ENCODE data around the gene GMCL2. TPM values are rescaled to one million over a fixed set of nuclear protein-coding genes. Genes with fewer than 3 reads are reported as not detected.
"Not testable (repeated sequence)": the region's sequence is repeated elsewhere in the genome, so short reads cannot be mapped to it uniquely, and the experiment has no call there.

The GMCL2 gene
- total and polyA plus RNA-seq, 12 donors = not detected

DNA sequence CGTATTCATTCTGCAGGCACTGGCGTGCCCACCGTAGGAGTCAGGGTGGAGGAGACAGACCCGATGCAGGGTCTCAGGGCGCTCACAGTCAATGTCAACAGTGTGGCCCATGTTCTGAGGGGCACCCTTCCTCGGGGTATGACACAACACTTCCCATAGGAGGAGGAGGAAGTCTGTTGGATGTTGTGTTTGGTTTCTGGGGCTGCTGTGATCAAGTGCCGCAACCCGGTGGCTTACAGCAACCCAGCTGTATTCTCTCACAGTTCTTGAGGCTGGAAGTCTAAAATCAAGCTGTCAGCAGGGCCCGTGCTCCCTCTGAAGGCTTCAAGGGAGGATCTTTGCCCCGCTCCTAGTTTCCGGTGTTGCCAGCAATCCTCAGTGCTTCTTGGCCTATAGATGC lies 11.5 kb upstream of the GMCL2 start:
- H3K4me1 ChIP-seq (replicated peaks in 1 of 2) = peaks cover 0 to 8% of the 10 kb centered on the region in 2 donors
- H3K9me3 ChIP-seq (replicated peaks in 1 of 3) = no peaks in the 10 kb centered on the region
- H3K27me3 ChIP-seq = no peaks in the 10 kb centered on the region
- WGBS, 4 donors = 83 to 86% (median 85%) methylated on average over 8 to 11 of the region's 11 CpGs
- H3K27ac ChIP-seq = no peak overlapping the region
- no peak overlapping the region for H3K4me3 ChIP-seq
- TF ChIP-seq, protein P1, sequence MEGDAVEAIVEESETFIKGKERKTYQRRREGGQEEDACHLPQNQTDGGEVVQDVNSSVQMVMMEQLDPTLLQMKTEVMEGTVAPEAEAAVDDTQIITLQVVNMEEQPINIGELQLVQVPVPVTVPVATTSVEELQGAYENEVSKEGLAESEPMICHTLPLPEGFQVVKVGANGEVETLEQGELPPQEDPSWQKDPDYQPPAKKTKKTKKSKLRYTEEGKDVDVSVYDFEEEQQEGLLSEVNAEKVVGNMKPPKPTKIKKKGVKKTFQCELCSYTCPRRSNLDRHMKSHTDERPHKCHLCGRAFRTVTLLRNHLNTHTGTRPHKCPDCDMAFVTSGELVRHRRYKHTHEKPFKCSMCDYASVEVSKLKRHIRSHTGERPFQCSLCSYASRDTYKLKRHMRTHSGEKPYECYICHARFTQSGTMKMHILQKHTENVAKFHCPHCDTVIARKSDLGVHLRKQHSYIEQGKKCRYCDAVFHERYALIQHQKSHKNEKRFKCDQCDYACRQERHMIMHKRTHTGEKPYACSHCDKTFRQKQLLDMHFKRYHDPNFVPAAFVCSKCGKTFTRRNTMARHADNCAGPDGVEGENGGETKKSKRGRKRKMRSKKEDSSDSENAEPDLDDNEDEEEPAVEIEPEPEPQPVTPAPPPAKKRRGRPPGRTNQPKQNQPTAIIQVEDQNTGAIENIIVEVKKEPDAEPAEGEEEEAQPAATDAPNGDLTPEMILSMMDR (IDR thresholded peaks at IDR 0.05) = no peak
- no peak for TF ChIP-seq POLR2A (IDR thresholded peaks at IDR 0.05)
- DNase-seq = no peak
- H3K36me3 ChIP-seq (replicated peaks in 1 of 2) = no peaks in the 10 kb centered on the region
- intact Hi-C loops (cut with DNase I) = no loop called here

DNA sequence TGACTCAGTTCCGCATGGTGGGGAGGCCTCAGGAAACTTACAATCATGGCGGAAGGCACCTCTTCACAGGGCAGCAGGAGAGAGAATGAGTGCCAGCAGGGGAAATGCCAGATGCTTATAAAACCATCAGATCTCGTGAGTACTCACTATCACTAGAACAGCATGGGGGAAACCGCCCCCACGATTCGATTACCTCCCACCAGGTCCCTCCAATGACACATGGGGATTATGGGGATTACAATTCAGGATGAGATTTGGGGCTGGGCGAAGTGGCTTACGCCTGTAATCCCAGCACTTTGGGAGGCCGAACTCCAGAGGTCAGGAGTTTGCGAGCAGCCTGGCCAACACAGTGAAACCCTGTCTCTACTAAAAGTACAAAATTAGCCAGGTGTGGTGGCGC lies 11.0 kb upstream of the GMCL2 start:
- intact Hi-C loops (cut with DNase I); H3K27ac ChIP-seq; H3K4me3 ChIP-seq; H3K4me1 ChIP-seq (replicated peaks in 1 of 2); H3K36me3 ChIP-seq (replicated peaks in 1 of 2); H3K27me3 ChIP-seq; DNase-seq; H3K9me3 ChIP-seq (replicated peaks in 1 of 3): not testable (repeated sequence)
- 81 to 90% (median 87%) methylated on average over 10 to 11 of the region's 11 CpGs for whole genome bisulfite sequencing, 4 donors

DNA sequence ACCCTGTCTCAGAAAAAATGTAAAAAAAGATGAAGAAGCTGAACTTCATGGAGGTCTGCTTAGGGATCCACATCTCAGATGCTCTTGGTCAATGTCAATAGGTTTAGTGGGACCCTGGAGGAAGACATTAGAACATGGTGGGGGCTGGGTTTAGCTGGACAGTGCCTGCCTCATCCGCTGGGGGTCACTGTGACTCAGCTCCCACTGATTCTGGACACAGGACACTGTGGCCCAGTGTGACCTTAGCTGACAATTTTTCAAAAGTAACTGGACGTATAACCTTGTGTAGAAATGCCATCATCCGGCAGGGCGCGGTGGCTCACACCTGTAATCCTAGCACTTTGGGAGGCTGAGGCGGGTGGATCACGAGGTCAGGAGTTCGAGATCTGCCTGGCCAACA lies 9.8 kb upstream of the GMCL2 start:
- H3K27ac ChIP-seq = no peak overlapping the region
- H3K4me3 ChIP-seq = no peak overlapping the region
- no peaks in the 10 kb centered on the region for H3K36me3 ChIP-seq (replicated peaks in 1 of 2)
- DNase-seq = peak in 4 of 7 donors; percentile 40 to 68 (median 56)
- intact Hi-C loops (cut with DNase I) = no loop called here
- no peaks in the 10 kb centered on the region for H3K27me3 ChIP-seq
- TF ChIP-seq POLR2A (IDR thresholded peaks at IDR 0.05) = no peak
- TF ChIP-seq, protein P1 (IDR thresholded peaks at IDR 0.05) = peak in 5 of 6 experiments; percentile 33 to 57 (median 43)
- WGBS, 4 donors = 37 to 67% (median 48%) methylated on average over 7 to 8 of the region's 8 CpGs
- no peaks in the 10 kb centered on the region for H3K9me3 ChIP-seq (replicated peaks in 1 of 3)
- H3K4me1 ChIP-seq (replicated peaks in 1 of 2) = peaks cover 0 to 5% of the 10 kb centered on the region in 2 donors

DNA sequence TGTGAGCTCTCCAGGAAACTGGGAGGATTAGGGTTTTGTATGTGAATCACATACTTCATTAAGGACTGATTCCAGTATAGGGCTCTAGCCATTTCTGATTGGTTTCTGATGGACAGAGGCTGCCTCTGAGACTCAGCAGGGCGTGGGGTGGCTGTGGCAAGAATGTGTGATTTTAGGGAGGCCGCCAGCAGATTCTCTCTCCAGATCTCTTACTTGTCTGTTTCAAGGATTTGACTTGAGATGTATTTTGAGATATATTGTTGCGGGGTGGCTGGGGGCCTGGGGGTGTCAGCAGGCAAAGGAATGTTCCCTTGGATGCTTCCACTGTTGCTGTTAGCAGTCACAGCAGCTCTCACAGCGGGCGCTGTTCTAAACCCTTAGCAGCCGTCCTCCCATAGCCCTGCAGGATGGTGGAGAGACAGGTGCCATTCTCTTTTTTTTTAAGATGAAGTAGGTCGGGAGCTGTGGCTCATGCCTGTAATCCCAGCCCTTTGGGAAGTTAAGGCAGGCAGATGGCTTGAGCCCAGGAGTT lies 9.2 kb upstream of the GMCL2 start:
- no peaks in the 10 kb centered on the region for H3K9me3 ChIP-seq (replicated peaks in 1 of 3)
- TF ChIP-seq, protein P1 (IDR thresholded peaks at IDR 0.05) = no peak
- TF ChIP-seq POLR2A (IDR thresholded peaks at IDR 0.05) = no peak
- H3K27me3 ChIP-seq = no peaks in the 10 kb centered on the region
- intact Hi-C loops (cut with DNase I) = no loop called here
- H3K36me3 ChIP-seq (replicated peaks in 1 of 2) = no peaks in the 10 kb centered on the region
- H3K27ac ChIP-seq = no peak overlapping the region
- no peak for DNase-seq
- no peak overlapping the region for H3K4me3 ChIP-seq
- H3K4me1 ChIP-seq (replicated peaks in 1 of 2) = no peaks in the 10 kb centered on the region
- 81 to 85% (median 84%) methylated on average over 6 to 7 of the region's 7 CpGs for WGBS, 4 donors

DNA sequence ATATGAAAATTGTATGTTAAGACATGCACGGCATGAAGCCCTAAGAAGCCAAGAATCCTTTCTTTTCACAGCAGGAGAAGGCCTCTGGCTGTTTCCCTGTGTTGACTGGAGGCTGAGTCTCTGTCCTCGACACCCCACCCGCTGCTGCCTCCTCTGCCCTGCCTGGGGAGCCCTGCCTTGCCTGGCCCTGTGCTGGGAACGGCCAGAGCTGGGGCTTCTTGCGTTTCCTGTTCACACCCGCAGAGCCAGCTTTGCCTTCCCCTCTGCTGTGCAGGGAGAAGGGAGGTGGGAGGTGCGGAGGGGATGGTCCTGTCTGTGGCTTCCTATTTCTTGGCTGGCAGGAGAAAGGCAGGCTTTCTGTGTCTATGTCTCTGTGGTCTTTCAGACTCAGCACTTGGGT lies 6.9 kb upstream of the GMCL2 start:
- no peak overlapping the region for H3K27ac ChIP-seq
- DNase-seq = no peak
- no peaks in the 10 kb centered on the region for H3K36me3 ChIP-seq (replicated peaks in 1 of 2)
- H3K4me1 ChIP-seq (replicated peaks in 1 of 2) = no peaks in the 10 kb centered on the region
- H3K4me3 ChIP-seq = no peak overlapping the region
- no peaks in the 10 kb centered on the region for H3K9me3 ChIP-seq (replicated peaks in 1 of 3)
- no peak for TF ChIP-seq POLR2A (IDR thresholded peaks at IDR 0.05)
- TF ChIP-seq, protein P1 (IDR thresholded peaks at IDR 0.05) = no peak
- intact Hi-C loops (cut with DNase I) = no loop called here
- no peaks in the 10 kb centered on the region for H3K27me3 ChIP-seq
- WGBS, 4 donors = 42 to 76% (median 49%) methylated on average over 3 to 7 of the region's 7 CpGs
